HG02798 (cell line): ENCODE results near the gene FBXL20.
"Not testable (repeated sequence)": the region's sequence is repeated elsewhere in the genome, so short reads cannot be mapped to it uniquely, and the experiment has no call there.

ENCODE experiments used
- ATAC-seq: cut with Tn5 transposase; IDR thresholded peaks from one replicate; pipeline ENCODE4 v1.9.1; 2021; ENCODE audit warnings: mild to moderate bottlenecking; ENCODE audit not compliant: unreplicated experiment, poor library complexity

Gene FBXL20

DNA sequence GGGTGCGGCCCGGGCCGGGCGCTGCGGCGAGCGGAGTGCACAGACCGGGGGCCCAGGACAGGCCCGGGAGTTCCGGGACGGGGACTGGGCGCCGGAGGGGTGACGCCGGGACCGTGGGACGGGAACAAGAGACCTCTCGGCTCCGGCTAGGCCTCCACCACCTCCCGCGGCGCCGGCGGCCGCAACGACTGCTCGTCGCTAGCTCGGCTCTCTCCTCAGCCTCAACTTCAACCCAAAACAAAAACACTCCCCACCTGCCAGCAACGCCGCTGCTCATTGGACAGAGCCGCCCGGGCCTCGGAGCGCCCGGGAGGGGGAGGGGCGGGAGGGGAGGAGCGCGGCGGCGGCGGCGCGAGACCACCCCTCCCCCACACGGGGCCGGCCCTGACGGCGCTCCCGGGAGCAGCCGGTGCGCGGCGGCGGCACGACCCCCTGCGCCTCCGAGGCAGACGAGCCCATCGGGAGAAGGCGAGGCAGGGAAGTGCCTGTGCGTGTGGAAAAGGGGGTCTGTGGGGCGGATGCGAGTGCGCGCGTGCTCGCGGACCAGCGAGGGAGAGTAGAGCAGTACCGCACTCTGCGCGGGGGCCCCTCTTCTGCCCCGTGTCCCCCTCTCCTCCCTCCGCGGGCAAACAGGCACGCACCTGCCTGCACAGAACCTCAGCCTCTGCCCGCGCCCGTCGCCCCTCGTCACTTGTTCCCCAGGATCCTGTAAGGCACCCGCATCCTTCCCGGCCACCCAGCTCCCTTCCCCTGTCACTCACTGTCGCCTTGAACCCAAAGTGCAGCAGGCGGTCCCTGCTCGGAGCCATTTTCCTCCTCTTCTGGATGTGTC lies at the start of gene FBXL20:
Gene FBXL20 (minus strand): TSS at position 215 of the 832 bp plus-strand sequence. CDS start 224 bp downstream, outside the sequence.
- peak; percentile 76 for ATAC-seq

GRCh38 chr17:39450847-39451581 lies 49.6 kb upstream of the FBXL20 start, which contains the start of gene MED1:
Gene MED1, minus strand, starts transcription at chr17:39451263. Its CDS starts 201 bp downstream, at chr17:39451062.
- ATAC-seq = peak; percentile 91

GRCh38 chr17:39450051-39450450 lies 48.6 kb upstream of the FBXL20 start:
- no peak for ATAC-seq

GRCh38 chr17:39447561-39447960 lies 46.1 kb upstream of the FBXL20 start:
- no peak for ATAC-seq

DNA sequence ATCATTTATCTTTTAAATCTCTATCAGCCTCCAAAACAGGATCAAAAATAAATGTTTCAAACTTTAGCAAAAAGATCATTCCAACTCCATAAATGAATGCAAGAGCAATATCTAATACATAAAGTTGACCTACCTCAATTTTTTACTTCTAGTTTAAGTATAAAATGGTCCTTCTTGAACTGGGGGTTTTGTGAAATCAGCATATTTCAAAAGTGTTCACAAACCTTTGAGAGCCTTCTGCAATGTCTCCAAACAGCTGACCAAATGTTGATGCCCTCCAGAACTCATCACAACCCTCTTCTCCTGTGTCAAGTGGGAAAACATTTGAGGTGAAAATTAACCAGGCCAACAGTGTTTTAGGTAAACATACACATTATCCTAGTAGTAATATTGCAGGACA lies 41.9 kb upstream of the FBXL20 start:
- ATAC-seq = no peak

- not testable (repeated sequence) for ATAC-seq
Measured at GRCh38 chr17:39439868-39440267, 38.4 kb upstream of the FBXL20 start.

- ATAC-seq = no peak
Measured at GRCh38 chr17:39429600-39429999, 28.2 kb upstream of the FBXL20 start.

DNA sequence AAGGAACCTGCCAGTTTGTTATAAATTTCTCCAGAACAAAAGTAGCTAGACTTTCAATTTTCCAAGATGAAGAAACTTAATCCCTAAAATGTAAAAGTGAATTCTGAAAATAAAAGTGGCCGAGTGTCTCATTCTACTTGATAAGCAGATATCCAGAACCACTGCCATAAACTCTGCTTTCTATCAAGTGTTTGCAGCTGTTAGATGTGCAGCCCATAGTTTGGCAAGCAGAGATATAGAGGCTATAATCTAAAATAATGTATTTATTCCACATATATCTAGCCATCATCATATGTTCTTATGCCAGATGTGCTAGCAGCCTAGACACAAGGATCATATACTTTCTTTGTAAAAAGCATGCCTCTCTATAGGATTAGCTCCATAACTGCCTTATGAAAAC lies 14.7 kb upstream of the FBXL20 start:
- ATAC-seq = no peak

DNA sequence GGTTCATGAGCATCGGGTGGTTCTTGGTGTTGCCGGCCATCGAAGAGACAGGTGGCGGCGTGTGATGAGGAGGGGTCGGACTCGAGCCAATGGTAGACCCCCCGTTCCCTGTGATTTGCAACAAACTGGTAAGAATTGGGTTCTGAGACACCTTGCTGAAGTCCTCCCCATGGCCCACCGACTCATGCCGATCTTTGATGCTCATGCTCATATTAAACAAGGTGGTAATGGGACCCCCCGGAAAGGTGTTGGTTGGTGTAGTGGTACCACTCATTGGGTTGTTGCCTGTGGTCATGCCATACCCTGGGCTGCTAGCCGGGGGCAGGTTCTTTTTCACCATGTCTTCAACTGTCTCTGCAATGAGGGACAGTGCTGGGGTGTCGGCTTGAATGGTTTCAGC lies 8.9 kb upstream of the FBXL20 start:
- ATAC-seq = no peak

GRCh38 chr17:39408360-39408759 lies 6.9 kb upstream of the FBXL20 start:
- ATAC-seq = no peak

GRCh38 chr17:39406951-39407350 lies 5.5 kb upstream of the FBXL20 start:
- no peak for ATAC-seq

DNA sequence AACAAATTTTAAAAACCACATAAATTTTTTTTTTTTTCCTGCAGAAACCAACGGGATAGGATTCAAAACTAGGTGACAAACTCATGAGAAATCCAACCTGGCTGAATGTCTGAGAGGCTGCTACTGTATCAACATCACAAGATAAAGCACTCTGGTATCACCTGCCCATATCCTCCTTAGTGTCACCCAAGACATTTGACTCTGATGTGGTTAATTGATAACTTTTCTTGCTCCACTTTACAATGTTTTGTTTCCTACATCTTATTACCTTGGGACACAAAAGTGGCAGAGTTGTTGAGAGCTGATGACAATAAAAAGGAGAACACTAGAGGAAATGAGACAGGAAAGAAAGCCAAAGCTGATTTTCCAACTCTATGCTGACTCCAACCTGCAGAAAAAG lies 4.0 kb upstream of the FBXL20 start:
- no peak for ATAC-seq

DNA sequence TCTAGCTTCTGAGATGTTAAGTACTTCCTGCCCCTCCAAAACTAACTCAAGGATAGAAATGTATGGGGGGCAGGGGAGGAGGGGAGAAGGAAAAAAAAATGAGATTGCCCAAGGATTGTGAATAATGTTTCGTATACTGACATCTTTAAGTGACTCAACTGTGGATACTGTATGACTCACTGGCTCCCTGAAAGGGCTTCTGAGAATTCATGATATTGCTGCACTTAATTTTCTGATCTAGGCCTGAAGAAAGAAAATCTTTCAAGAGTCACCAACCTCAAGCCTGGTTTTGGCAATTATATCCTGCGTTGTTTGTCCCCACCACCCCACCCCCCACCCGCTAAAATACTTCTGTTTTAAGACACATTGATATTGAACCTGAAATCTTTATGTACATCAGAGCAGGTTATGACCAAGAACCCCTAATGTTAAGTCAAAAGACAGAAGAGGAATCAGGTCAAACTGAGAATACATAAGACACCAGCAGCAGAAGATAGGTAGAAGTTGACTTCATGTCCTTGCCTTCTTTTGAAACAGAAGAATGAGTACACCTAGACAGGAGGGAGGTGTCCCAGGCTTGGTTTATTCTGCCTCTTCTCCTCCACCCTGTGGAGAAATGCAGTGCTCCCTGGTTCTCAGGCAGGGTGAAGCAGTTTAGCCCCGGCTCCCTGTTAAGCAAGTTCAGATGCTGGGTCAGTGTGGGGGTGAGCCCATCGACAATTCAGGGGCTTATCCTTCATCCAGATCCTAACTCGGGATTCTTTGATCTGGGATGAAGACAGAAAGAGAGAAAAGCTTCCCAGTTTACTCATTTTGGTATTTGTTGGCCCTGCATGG lies 3.3 kb upstream of the FBXL20 start:
- no peak for ATAC-seq

GRCh38 chr17:39402890-39403605 lies 1.6 kb upstream of the FBXL20 start:
- no peak for ATAC-seq

DNA sequence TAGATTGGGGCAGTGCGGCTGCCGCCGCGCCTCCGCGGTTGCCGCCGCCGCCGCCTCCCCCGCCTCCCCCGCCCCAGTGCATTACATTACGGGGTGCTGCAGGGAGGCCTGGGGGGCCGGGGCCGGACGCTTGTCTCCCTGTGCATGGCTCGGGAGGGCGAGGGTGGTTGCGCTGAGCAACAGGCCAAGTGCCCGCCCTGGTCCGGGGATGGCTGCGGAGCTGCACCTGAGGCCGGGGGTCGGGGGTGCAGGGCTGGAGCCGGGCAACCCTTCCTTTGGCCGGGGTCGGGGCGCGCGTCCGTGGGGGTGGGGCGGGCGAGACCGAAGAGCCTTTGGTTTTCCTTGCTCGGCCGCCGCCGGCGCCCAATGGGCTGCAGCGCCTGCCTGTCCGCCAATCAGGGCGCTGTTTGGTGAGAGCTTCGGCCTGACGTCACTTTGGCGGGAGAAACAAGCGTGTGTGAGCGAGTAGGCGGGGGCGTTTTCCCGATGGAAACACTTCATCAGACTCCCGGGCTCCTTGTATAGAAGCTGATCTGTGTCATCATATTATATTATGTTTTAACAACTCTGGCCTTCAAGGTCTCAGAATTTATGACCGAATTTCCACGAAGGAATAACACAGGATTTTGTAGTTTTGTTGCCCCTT lies 941 bp upstream of the FBXL20 start:
- peak; percentile 71 for ATAC-seq

GRCh38 chr17:39400547-39401411 lies 647 bp downstream of the FBXL20 start:
- no peak for ATAC-seq

GRCh38 chr17:39399791-39400190 lies 1.6 kb downstream of the FBXL20 start:
- no peak for ATAC-seq

- ATAC-seq = no peak
Measured at GRCh38 chr17:39393736-39394135, 7.7 kb downstream of the FBXL20 start.

- no peak for ATAC-seq
Measured at GRCh38 chr17:39391448-39391847, 10.0 kb downstream of the FBXL20 start.
